Muscle of back (tissue), 11 donors: ENCODE results near the gene ISG15. TPM values are rescaled to one million over a fixed set of nuclear protein-coding genes. Genes with fewer than 3 reads are reported as not detected.
"Not testable (repeated sequence)": the region's sequence is repeated elsewhere in the genome, so short reads cannot be mapped to it uniquely, and the experiment has no call there.

Experiments
- DNase-seq, 3 donors: peaks; one replicate each; pipeline versions ENCODE4 v3.0.0 to v3.0.0-alpha.2; 2013
- polyA plus RNA-seq, 10 donors: library from polyadenylated mRNA; unstranded; fragments of 120-200 nt; gene quantifications; one replicate each; pipeline ENCODE4 v1.2.1, GENCODE V29; 2013; ENCODE audit not compliant: insufficient read length in 10 of 10

ISG15 gene
- polyA plus RNA-seq, 10 donors: 5.5 to 11.3 (median 7.9) TPM

DNA sequence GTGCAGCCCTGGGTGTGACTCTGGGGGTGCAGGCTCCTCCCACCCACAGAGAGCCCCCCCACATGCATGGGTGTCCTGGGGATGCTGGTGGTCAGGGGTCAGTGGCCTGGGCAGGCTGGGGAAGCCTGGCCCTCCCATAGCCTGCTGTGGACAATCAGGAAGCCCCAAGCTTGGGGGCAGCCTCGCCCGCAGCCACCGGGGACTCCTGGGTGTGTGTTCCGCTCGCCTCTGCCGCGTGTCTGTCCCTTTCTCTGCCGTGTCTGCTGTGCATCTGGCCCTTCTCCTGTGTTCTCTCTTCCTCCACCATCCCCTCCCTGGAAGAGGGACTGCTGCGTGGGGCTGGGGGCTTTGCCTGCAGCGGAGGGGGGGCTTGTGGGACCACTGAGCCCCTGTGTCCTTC is 29.5 kb downstream of the ISG15 start:
- DNase-seq: no peak

- DNase-seq: no peak
These were observed 30.1 kb downstream of the ISG15 start for GRCh38 chr1:1043411-1043810.

GRCh38 chr1:1043921-1044320 is 30.6 kb downstream of the ISG15 start:
- no peak for DNase-seq

DNA sequence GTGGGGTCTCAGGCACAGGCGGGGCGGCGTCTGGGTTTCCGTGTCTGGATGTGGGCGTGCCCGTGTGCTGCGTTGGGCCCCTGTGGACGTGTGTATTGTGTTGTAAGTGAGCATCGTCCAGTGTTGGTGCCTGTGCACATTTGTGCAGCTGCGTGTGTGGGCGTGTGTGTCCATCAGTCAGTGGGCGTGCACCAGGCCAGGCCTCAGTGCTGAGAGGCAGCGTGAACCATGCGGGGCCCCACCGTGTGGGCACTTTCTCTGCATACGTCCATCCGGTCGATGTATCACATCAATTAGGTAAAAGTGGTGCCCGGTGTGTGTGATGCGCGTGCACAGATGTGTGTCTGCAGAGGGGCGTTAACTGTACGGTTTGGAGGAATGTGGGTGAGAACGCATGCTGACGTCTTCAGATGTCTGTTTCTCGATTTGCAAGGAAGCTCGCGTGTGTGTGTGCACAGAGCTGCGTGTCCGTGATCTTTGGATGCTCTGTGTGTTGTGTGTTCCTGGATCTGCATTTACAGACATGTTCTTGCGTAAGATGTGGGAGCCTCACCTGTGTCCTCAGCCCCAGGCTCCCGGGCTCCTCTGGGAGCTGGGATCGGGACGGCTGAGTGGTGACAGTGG is 31.3 kb downstream of the ISG15 start:
- no peak for DNase-seq

GRCh38 chr1:1045129-1045528 is 31.8 kb downstream of the ISG15 start:
- no peak for DNase-seq

DNA sequence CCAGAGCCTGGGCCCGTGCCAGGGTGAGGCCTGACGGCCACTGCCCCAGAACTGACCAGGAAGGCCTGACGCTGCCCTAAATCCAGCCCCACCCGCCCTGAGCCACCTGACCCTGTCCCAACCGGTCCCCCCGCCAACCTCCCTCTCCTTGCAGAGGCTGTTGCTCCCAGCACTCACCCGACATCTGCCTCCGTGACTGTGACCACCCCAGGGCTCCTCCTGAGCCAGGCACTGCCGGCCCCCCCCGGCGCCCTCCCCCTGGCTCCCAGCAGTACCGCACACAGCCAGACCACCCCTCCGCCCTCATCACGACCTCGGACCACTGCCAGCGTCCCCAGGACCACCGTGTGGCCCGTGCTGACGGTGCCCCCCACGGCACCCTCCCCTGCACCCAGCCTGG is 32.9 kb downstream of the ISG15 start:
- no peak for DNase-seq

DNA sequence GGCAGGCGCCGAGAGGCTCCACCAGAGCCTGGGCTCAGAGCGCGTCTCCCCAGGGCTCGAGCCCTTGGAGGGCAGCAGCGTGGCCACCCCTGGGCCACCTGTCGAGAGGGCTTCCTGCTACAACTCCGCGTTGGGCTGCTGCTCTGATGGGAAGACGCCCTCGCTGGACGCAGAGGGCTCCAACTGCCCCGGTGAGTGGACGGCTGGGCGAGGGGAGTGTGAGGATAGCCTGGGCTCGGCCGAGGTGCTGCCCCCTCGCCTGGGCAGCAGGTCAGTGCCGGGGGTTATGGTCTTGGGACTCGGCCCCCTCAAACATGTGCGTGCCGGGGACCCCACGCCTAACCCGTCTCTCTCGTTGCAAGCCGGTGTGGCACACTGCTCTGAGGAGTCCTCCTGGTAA is 33.5 kb downstream of the ISG15 start:
- no peak for DNase-seq

GRCh38 chr1:1047407-1047806 is 34.1 kb downstream of the ISG15 start:
- DNase-seq: no peak

GRCh38 chr1:1047963-1048362 is 34.7 kb downstream of the ISG15 start:
- DNase-seq: no peak

DNA sequence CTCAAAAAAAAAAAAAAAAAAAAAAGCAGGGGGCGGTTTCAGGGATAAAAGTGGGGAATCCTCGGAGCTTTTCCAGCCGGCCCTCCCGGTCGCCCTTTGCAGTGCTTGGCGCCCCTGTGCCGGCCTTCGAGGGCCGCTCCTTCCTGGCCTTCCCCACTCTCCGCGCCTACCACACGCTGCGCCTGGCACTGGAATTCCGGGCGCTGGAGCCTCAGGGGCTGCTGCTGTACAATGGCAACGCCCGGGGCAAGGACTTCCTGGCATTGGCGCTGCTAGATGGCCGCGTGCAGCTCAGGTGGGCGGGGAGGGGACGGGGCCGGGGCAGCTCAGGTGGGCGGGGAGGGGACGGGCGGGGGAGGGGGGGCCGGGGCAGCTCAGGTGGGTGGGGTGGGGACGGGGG is 35.5 kb downstream of the ISG15 start:
- DNase-seq: no peak

GRCh38 chr1:1049318-1050165 is 36.2 kb downstream of the ISG15 start:
- DNase-seq: no peak

DNA sequence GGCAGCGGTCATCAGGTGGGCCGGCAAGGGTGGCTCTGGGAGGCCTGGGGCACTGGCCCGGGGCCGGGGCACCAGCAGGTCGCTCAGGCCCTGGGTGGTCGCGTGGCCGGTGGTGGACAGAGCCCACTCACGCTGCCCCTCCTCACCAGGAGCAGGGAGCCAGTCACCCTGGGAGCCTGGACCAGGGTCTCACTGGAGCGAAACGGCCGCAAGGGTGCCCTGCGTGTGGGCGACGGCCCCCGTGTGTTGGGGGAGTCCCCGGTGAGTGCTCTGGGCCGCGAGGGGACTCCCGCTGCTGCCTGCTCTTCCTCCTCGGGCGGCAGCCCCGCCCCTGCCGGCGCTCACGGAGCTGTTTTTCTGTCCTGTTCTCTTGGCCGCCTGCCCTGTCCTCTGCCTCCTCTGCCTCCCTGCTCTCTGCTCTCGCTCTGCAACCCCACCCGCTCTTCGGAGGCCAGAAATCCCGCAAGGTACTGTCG is 37.3 kb downstream of the ISG15 start:
- no peak for DNase-seq

- no peak for DNase-seq
These were observed 38.0 kb downstream of the ISG15 start for GRCh38 chr1:1051127-1051810.

GRCh38 chr1:1052003-1052840 is 38.9 kb downstream of the ISG15 start:
- no peak for DNase-seq

- DNase-seq: no peak
These were observed 39.7 kb downstream of the ISG15 start for GRCh38 chr1:1053022-1053421.

DNA sequence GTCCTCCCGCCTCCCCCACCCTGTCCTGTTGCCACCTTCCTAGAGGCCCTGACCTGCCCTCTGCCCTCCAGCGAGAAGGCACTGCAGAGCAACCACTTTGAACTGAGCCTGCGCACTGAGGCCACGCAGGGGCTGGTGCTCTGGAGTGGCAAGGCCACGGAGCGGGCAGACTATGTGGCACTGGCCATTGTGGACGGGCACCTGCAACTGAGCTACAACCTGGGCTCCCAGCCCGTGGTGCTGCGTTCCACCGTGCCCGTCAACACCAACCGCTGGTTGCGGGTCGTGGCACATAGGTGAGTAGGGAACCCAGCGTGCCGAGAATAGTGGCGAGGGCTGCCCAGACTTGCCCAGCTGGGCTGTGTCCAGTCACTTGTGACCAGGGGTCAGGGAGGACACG is 40.4 kb downstream of the ISG15 start:
- no peak for DNase-seq

DNA sequence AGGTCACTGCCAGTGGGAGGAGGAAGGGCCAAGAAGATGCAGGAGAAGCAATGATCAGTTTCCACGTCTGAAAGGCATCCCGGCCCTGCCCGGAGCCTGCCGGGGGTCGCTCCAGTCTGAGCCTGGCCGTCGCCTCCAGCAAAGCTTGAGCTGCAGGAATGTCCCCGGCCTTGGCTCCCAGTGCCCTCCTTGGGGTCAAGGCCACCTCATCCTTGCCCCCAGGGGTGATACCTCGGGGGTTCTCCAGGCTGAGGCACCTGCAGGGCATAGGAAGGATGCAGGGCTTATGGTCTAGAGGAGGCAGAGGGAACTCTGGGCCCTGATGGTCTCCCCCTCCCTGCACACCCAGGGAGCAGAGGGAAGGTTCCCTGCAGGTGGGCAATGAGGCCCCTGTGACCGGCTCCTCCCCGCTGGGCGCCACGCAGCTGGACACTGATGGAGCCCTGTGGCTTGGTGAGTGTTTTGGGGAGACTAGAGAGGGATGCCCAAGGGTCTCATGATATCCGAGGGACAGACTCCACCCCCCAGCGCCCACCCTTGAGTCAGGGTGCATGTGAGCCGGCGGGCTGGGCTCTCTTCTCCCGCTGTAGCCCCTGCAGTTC is 40.9 kb downstream of the ISG15 start:
- DNase-seq: no peak

DNA sequence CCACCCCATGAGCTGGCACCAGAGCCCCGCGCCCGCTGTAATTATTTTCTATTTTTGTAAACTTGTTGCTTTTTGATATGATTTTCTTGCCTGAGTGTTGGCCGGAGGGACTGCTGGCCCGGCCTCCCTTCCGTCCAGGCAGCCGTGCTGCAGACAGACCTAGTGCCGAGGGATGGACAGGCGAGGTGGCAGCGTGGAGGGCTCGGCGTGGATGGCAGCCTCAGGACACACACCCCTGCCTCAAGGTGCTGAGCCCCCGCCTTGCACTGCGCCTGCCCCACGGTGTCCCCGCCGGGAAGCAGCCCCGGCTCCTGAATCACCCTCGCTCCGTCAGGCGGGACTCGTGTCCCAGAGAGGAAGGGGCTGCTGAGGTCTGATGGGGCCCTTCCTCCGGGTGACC is 41.7 kb downstream of the ISG15 start:
- no peak for DNase-seq

- no peak for DNase-seq
These were observed 42.8 kb downstream of the ISG15 start for GRCh38 chr1:1055841-1056736.

DNA sequence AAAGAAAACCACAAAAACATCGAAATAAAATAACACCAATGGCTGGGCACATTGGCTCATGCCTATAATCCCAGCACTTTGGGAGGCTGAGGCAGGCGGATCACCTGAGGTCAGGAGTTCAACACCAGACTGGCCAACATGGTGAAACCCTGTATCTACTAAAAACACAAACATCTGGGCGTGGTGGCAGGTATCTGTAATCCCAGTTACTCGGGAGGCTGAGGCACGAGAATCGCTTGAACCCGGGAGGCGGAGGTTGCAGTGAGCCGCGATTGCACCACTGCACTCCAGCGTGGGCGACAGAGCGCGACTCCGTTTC is 44.4 kb downstream of the ISG15 start:
- DNase-seq: not testable (repeated sequence)
